ENCODE measurements around the gene SPIC.

- no peak for TF ChIP-seq POLR2A (IDR thresholded peaks at IDR 0.05; ENCODE audit: low read length)
- TF ChIP-seq GATA1 (IDR thresholded peaks at IDR 0.05; ENCODE audit: low read depth, low read length): no peak
These were observed 5.7 kb downstream of the SPIC start for GRCh38 chr12:101480849-101481248.
